ENCODE measurements around the gene GSTT4. TPM values are rescaled to one million over a fixed set of nuclear protein-coding genes. Genes with fewer than 3 reads are reported as not detected.

GSTT4 gene
- total RNA-seq, 1 experiment from 2014 or later, result not detected

GRCh38 chr22:24003887-24004286, 1.4 kb downstream of the GSTT4 start:
- no peak overlapping the region for H3K27ac ChIP-seq (ENCODE audit: low read length)
- TF ChIP-seq CTCF (conservative IDR thresholded peaks at IDR 0.05; ENCODE audit: low read depth, low read length), result no peak
- no peak for TF ChIP-seq EZH2phosphoT487 (IDR thresholded peaks at IDR 0.05; ENCODE audit: borderline replicate concordance, low read length)
- TF ChIP-seq EZH2 (IDR thresholded peaks at IDR 0.05; ENCODE audit: low read length, unreplicated experiment), result no peak
- BruUV-seq (replicated peaks), result no TSS peak
- POLR2A ChIA-PET (ENCODE audit: unreplicated experiment), result no interaction called here
- ATAC-seq (no peak), DNase-seq (no peak)
- no peak overlapping the region for H2AFZ ChIP-seq (ENCODE audit: low read length)
- no peaks in the 10 kb centered on the region for H3K9me3 ChIP-seq (ENCODE audit: low read length)
- H3K4me2 ChIP-seq (ENCODE audit: low read length), result no peak overlapping the region
- no peaks in the 10 kb centered on the region for H3F3A ChIP-seq (ENCODE audit: low read length, unreplicated experiment)
- no peaks in the 10 kb centered on the region for H3K36me3 ChIP-seq (ENCODE audit: low read depth, low read length)
- H3K79me2 ChIP-seq (ENCODE audit: low read length), result no peaks in the 10 kb centered on the region
- no peaks in the 10 kb centered on the region for H3K4me1 ChIP-seq (ENCODE audit: insufficient read depth, low read length)
- H4K20me1 ChIP-seq (ENCODE audit: low read length), result no peaks in the 10 kb centered on the region
- no peaks in the 10 kb centered on the region for H3K9me2 ChIP-seq (replicated peaks; ENCODE audit: low read length)
- intact Hi-C loops (cut with micrococcal nuclease), result no loop called here
- no peak overlapping the region for H3K4me3 ChIP-seq (ENCODE audit: low read length)
- no peaks in the 10 kb centered on the region for H3K27me3 ChIP-seq (ENCODE audit: low read length)
- CTCF ChIA-PET, result no interaction called here
- no peak overlapping the region for H3K9ac ChIP-seq (ENCODE audit: low read length)

GRCh38 chr22:24002851-24003250, 2.4 kb downstream of the GSTT4 start:
- no peak for ATAC-seq
- H2AFZ ChIP-seq (ENCODE audit: low read length), result no peak overlapping the region

GRCh38 chr22:24002272-24002671, 3.0 kb downstream of the GSTT4 start:
- no peaks in the 10 kb centered on the region for H3K9me2 ChIP-seq (replicated peaks; ENCODE audit: low read length)
- H3K27me3 ChIP-seq (ENCODE audit: low read length), result no peaks in the 10 kb centered on the region
- ATAC-seq (no peak), DNase-seq (no peak)
- H3K79me2 ChIP-seq (ENCODE audit: low read length), result no peaks in the 10 kb centered on the region
- H4K20me1 ChIP-seq (ENCODE audit: low read length), result no peaks in the 10 kb centered on the region
- H3K27ac ChIP-seq (ENCODE audit: low read length), result no peak overlapping the region
- ChIA-PET POLR2A (ENCODE audit: unreplicated experiment) (no interaction called here), CTCF (no interaction called here)
- TF ChIP-seq EZH2phosphoT487 (IDR thresholded peaks at IDR 0.05; ENCODE audit: borderline replicate concordance, low read length) (no peak), EZH2 (IDR thresholded peaks at IDR 0.05; ENCODE audit: low read length, unreplicated experiment) (no peak), CTCF (conservative IDR thresholded peaks at IDR 0.05; ENCODE audit: low read depth, low read length) (no peak)
- no peaks in the 10 kb centered on the region for H3K4me1 ChIP-seq (ENCODE audit: insufficient read depth, low read length)
- H3K9ac ChIP-seq (ENCODE audit: low read length), result no peak overlapping the region
- H3F3A ChIP-seq (ENCODE audit: low read length, unreplicated experiment), result no peaks in the 10 kb centered on the region
- no peaks in the 10 kb centered on the region for H3K9me3 ChIP-seq (ENCODE audit: low read length)
- H2AFZ ChIP-seq (ENCODE audit: low read length), result no peak overlapping the region
- H3K36me3 ChIP-seq (ENCODE audit: low read depth, low read length), result no peaks in the 10 kb centered on the region
- BruUV-seq (replicated peaks), result no TSS peak
- H3K4me2 ChIP-seq (ENCODE audit: low read length), result no peak overlapping the region
- intact Hi-C loops (cut with micrococcal nuclease), result no loop called here
- H3K4me3 ChIP-seq (ENCODE audit: low read length), result no peak overlapping the region

More at GRCh38 chr22:24002851-24003250, 2.4 kb downstream of the GSTT4 start:
- no peaks in the 10 kb centered on the region for H3K36me3 ChIP-seq (ENCODE audit: low read depth, low read length)
- no peak overlapping the region for H3K9ac ChIP-seq (ENCODE audit: low read length)
- ChIA-PET CTCF (no interaction called here), POLR2A (ENCODE audit: unreplicated experiment) (no interaction called here)
- no peaks in the 10 kb centered on the region for H3K9me3 ChIP-seq (ENCODE audit: low read length)
- H3F3A ChIP-seq (ENCODE audit: low read length, unreplicated experiment), result no peaks in the 10 kb centered on the region
- BruUV-seq (replicated peaks), result no TSS peak
- no peaks in the 10 kb centered on the region for H3K79me2 ChIP-seq (ENCODE audit: low read length)
- H3K27me3 ChIP-seq (ENCODE audit: low read length), result no peaks in the 10 kb centered on the region
- DNase-seq, result no peak
- H4K20me1 ChIP-seq (ENCODE audit: low read length), result no peaks in the 10 kb centered on the region
- no peak overlapping the region for H3K27ac ChIP-seq (ENCODE audit: low read length)
- intact Hi-C loops (cut with micrococcal nuclease), result no loop called here
- no peaks in the 10 kb centered on the region for H3K9me2 ChIP-seq (replicated peaks; ENCODE audit: low read length)
- H3K4me2 ChIP-seq (ENCODE audit: low read length), result no peak overlapping the region
- H3K4me1 ChIP-seq (ENCODE audit: insufficient read depth, low read length), result no peaks in the 10 kb centered on the region
- TF ChIP-seq EZH2 (IDR thresholded peaks at IDR 0.05; ENCODE audit: low read length, unreplicated experiment) (no peak), EZH2phosphoT487 (IDR thresholded peaks at IDR 0.05; ENCODE audit: borderline replicate concordance, low read length) (no peak), CTCF (conservative IDR thresholded peaks at IDR 0.05; ENCODE audit: low read depth, low read length) (no peak)
- no peak overlapping the region for H3K4me3 ChIP-seq (ENCODE audit: low read length)
